ENCODE data around the gene PDCD7.

- TF ChIP-seq, protein P1, sequence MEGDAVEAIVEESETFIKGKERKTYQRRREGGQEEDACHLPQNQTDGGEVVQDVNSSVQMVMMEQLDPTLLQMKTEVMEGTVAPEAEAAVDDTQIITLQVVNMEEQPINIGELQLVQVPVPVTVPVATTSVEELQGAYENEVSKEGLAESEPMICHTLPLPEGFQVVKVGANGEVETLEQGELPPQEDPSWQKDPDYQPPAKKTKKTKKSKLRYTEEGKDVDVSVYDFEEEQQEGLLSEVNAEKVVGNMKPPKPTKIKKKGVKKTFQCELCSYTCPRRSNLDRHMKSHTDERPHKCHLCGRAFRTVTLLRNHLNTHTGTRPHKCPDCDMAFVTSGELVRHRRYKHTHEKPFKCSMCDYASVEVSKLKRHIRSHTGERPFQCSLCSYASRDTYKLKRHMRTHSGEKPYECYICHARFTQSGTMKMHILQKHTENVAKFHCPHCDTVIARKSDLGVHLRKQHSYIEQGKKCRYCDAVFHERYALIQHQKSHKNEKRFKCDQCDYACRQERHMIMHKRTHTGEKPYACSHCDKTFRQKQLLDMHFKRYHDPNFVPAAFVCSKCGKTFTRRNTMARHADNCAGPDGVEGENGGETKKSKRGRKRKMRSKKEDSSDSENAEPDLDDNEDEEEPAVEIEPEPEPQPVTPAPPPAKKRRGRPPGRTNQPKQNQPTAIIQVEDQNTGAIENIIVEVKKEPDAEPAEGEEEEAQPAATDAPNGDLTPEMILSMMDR (IDR thresholded peaks at IDR 0.05; ENCODE audit: low read length), result no peak
- no peak for TF ChIP-seq EZH2 (IDR thresholded peaks at IDR 0.05; ENCODE audit: borderline replicate concordance, low read length)
These were observed 30.7 kb downstream of the PDCD7 start for GRCh38 chr15:65102912-65103311.
